ENCODE data around the gene TECPR2. TPM values are rescaled to one million over a fixed set of nuclear protein-coding genes. Genes with fewer than 3 reads are reported as not detected.
A peak's percentile ranks its signal among the peaks of the same experiment; 100 is the strongest.

TECPR2 gene
- 7.6 TPM for total RNA-seq
- polyA plus RNA-seq: 8.3 TPM
- long read RNA-seq, donor 1: 0 reads
- long read RNA-seq, donor 2: 0 reads
- long read RNA-seq, donor 3: 0 reads
- long read RNA-seq, donor 4: 0 reads
- long read RNA-seq, donor 5, partial matches to known transcripts: 0 of 7 reads
- long read RNA-seq, donor 5, other reads (novel, unspliced or antisense): 7 of 7 reads
- long read RNA-seq, donor 6, partial matches to known transcripts: 0 of 2 reads
- long read RNA-seq, donor 6, other reads (novel, unspliced or antisense): 0 of 2 reads
- long read RNA-seq, donor 7, partial matches to known transcripts: 0 of 1 reads
- long read RNA-seq, donor 7, other reads (novel, unspliced or antisense): 0 of 1 reads
- long read RNA-seq, donor 8: 0 reads
- long read RNA-seq, donor 9: 0 reads
- long read RNA-seq, donor 10, partial matches to known transcripts: 0 of 1 reads
- long read RNA-seq, donor 10, other reads (novel, unspliced or antisense): 0 of 1 reads

- H3K27ac ChIP-seq (ENCODE audit: low read depth in 1 of 2, low read length in 1 of 2): peak within 1 kb of the TSS; percentile 77 to 93
- H3K4me1 ChIP-seq (ENCODE audit: control insufficient read depth in 2 of 2, insufficient read depth in 2 of 2, low read length in 2 of 2): peaks cover 15 to 16% of the 10 kb centered on the region in 2 donors
- under 1% methylated on average over 58 of the region's 58 CpGs for WGBS
- peaks cover 7 to 10% of the 10 kb centered on the region in 2 donors for H3K36me3 ChIP-seq (ENCODE audit: control insufficient read depth in 2 of 2, insufficient read depth in 2 of 2, low read length in 1 of 2)
- peak; percentile 82 to 96 (median 91) for DNase-seq (ENCODE audit: low read depth in 6 of 9, low spot score in 9 of 9)
- H3K27me3 ChIP-seq (ENCODE audit: control insufficient read depth in 2 of 2, insufficient read depth in 1 of 2, low read length in 1 of 2): peaks cover 0 to 9% of the 10 kb centered on the region in 2 donors
- no peaks in the 10 kb centered on the region for H3K9me3 ChIP-seq (ENCODE audit: control insufficient read depth in 2 of 2, insufficient read depth in 1 of 2, low read length in 1 of 2)
- H3K4me3 ChIP-seq (ENCODE audit: low read length in 2 of 2): peak within 1 kb of the TSS; percentile 79 to 95
Measured at GRCh38 chr14:102362545-102363181, at the start of gene TECPR2, which contains the start of gene CINP. Gene TECPR2 (plus strand): TSS chr14:102362941. CDS start chr14:102376722, 13,781 bp downstream. Gene CINP (minus strand): TSS chr14:102362890. CDS start chr14:102362851, 39 bp downstream.

GRCh38 chr14:102314242-102315011, 48.3 kb upstream of the TECPR2 start:
- H3K27me3 ChIP-seq (ENCODE audit: control insufficient read depth in 2 of 2, insufficient read depth in 1 of 2, low read length in 1 of 2): peaks cover 0 to 13% of the 10 kb centered on the region in 2 donors
- peaks cover 5 to 39% of the 10 kb centered on the region in 2 donors for H3K4me1 ChIP-seq (ENCODE audit: control insufficient read depth in 2 of 2, insufficient read depth in 2 of 2, low read length in 2 of 2)
- WGBS: 4% methylated on average over 52 of the region's 52 CpGs
- H3K4me3 ChIP-seq (ENCODE audit: low read length in 2 of 2): peak overlapping the region; percentile 33 to 55
- peak in 7 of 9 donors; percentile 56 to 85 (median 72) for DNase-seq (ENCODE audit: low read depth in 6 of 9, low spot score in 9 of 9)
- H3K27ac ChIP-seq (ENCODE audit: low read depth in 1 of 2, low read length in 1 of 2): no peak overlapping the region
- H3K9me3 ChIP-seq (ENCODE audit: control insufficient read depth in 2 of 2, insufficient read depth in 1 of 2, low read length in 1 of 2): peaks cover 0 to 4% of the 10 kb centered on the region in 2 donors
- H3K36me3 ChIP-seq (ENCODE audit: control insufficient read depth in 2 of 2, insufficient read depth in 2 of 2, low read length in 1 of 2): no peaks in the 10 kb centered on the region

- no peak for DNase-seq (ENCODE audit: low read depth in 6 of 9, low spot score in 9 of 9)
- Histone ChIP-seq H3K27ac (ENCODE audit: low read depth in 1 of 2, low read length in 1 of 2) (no peak overlapping the region), H3K4me1 (ENCODE audit: control insufficient read depth in 2 of 2, insufficient read depth in 2 of 2, low read length in 2 of 2) (peaks cover 6 to 40% of the 10 kb centered on the region in 2 donors), H3K36me3 (ENCODE audit: control insufficient read depth in 2 of 2, insufficient read depth in 2 of 2, low read length in 1 of 2) (no peaks in the 10 kb centered on the region), H3K9me3 (ENCODE audit: control insufficient read depth in 2 of 2, insufficient read depth in 1 of 2, low read length in 1 of 2) (peaks cover 0 to 4% of the 10 kb centered on the region in 2 donors), H3K4me3 (ENCODE audit: low read length in 2 of 2) (no peak overlapping the region), H3K27me3 (ENCODE audit: control insufficient read depth in 2 of 2, insufficient read depth in 1 of 2, low read length in 1 of 2) (peaks cover 0 to 13% of the 10 kb centered on the region in 2 donors)
- WGBS: 95% methylated on average over 6 of the region's 6 CpGs
Measured at GRCh38 chr14:102315121-102315520, 47.6 kb upstream of the TECPR2 start.

- WGBS: 3% methylated on average over 10 of the region's 10 CpGs
- Histone ChIP-seq H3K27ac (ENCODE audit: low read depth in 1 of 2, low read length in 1 of 2) (peak overlapping the region in 1 of 2 donors; percentile 80), H3K4me1 (ENCODE audit: control insufficient read depth in 2 of 2, insufficient read depth in 2 of 2, low read length in 2 of 2) (peaks cover 13 to 51% of the 10 kb centered on the region in 2 donors), H3K27me3 (ENCODE audit: control insufficient read depth in 2 of 2, insufficient read depth in 1 of 2, low read length in 1 of 2) (peaks cover 0 to 13% of the 10 kb centered on the region in 2 donors), H3K36me3 (ENCODE audit: control insufficient read depth in 2 of 2, insufficient read depth in 2 of 2, low read length in 1 of 2) (no peaks in the 10 kb centered on the region), H3K4me3 (ENCODE audit: low read length in 2 of 2) (peak overlapping the region; percentile 48 to 71), H3K9me3 (ENCODE audit: control insufficient read depth in 2 of 2, insufficient read depth in 1 of 2, low read length in 1 of 2) (peaks cover 0 to 4% of the 10 kb centered on the region in 2 donors)
- DNase-seq (ENCODE audit: low read depth in 6 of 9, low spot score in 9 of 9): peak in 2 of 9 donors; percentile 43 to 53
Measured at GRCh38 chr14:102316338-102316742, 46.4 kb upstream of the TECPR2 start.

- 2% methylated on average over 54 of the region's 54 CpGs for WGBS
- Histone ChIP-seq H3K4me1 (ENCODE audit: control insufficient read depth in 2 of 2, insufficient read depth in 2 of 2, low read length in 2 of 2) (peaks cover 13 to 51% of the 10 kb centered on the region in 2 donors), H3K27ac (ENCODE audit: low read depth in 1 of 2, low read length in 1 of 2) (peak overlapping the region; percentile 80 to 86)
Measured at GRCh38 chr14:102316743-102317563, 45.8 kb upstream of the TECPR2 start.

GRCh38 chr14:102317564-102318248, 45.0 kb upstream of the TECPR2 start:
- WGBS: 64% methylated on average over 12 of the region's 12 CpGs
- peaks cover 13 to 51% of the 10 kb centered on the region in 2 donors for H3K4me1 ChIP-seq (ENCODE audit: control insufficient read depth in 2 of 2, insufficient read depth in 2 of 2, low read length in 2 of 2)
- H3K36me3 ChIP-seq (ENCODE audit: control insufficient read depth in 2 of 2, insufficient read depth in 2 of 2, low read length in 1 of 2): no peaks in the 10 kb centered on the region
- peaks cover 0 to 4% of the 10 kb centered on the region in 2 donors for H3K9me3 ChIP-seq (ENCODE audit: control insufficient read depth in 2 of 2, insufficient read depth in 1 of 2, low read length in 1 of 2)
- H3K27ac ChIP-seq (ENCODE audit: low read depth in 1 of 2, low read length in 1 of 2): peak overlapping the region; percentile 76 to 86
- peak in 2 of 9 donors; percentile 26 to 65 for DNase-seq (ENCODE audit: low read depth in 6 of 9, low spot score in 9 of 9)
- H3K27me3 ChIP-seq (ENCODE audit: control insufficient read depth in 2 of 2, insufficient read depth in 1 of 2, low read length in 1 of 2): peaks cover 0 to 13% of the 10 kb centered on the region in 2 donors
- peak overlapping the region; percentile 48 to 71 for H3K4me3 ChIP-seq (ENCODE audit: low read length in 2 of 2)

More at GRCh38 chr14:102316743-102317563, 45.8 kb upstream of the TECPR2 start:
- peaks cover 0 to 13% of the 10 kb centered on the region in 2 donors for H3K27me3 ChIP-seq (ENCODE audit: control insufficient read depth in 2 of 2, insufficient read depth in 1 of 2, low read length in 1 of 2)
- H3K4me3 ChIP-seq (ENCODE audit: low read length in 2 of 2): peak overlapping the region; percentile 48 to 71
- peak; percentile 75 to 94 (median 86) for DNase-seq (ENCODE audit: low read depth in 6 of 9, low spot score in 9 of 9)
- no peaks in the 10 kb centered on the region for H3K36me3 ChIP-seq (ENCODE audit: control insufficient read depth in 2 of 2, insufficient read depth in 2 of 2, low read length in 1 of 2)
- peaks cover 0 to 4% of the 10 kb centered on the region in 2 donors for H3K9me3 ChIP-seq (ENCODE audit: control insufficient read depth in 2 of 2, insufficient read depth in 1 of 2, low read length in 1 of 2)

GRCh38 chr14:102318781-102319276, 43.9 kb upstream of the TECPR2 start:
- no peak for DNase-seq (ENCODE audit: low read depth in 6 of 9, low spot score in 9 of 9)
- peaks cover 0 to 13% of the 10 kb centered on the region in 2 donors for H3K27me3 ChIP-seq (ENCODE audit: control insufficient read depth in 2 of 2, insufficient read depth in 1 of 2, low read length in 1 of 2)
- peaks cover 13 to 47% of the 10 kb centered on the region in 2 donors for H3K4me1 ChIP-seq (ENCODE audit: control insufficient read depth in 2 of 2, insufficient read depth in 2 of 2, low read length in 2 of 2)
- peak overlapping the region; percentile 69 to 84 for H3K4me3 ChIP-seq (ENCODE audit: low read length in 2 of 2)
- no peaks in the 10 kb centered on the region for H3K36me3 ChIP-seq (ENCODE audit: control insufficient read depth in 2 of 2, insufficient read depth in 2 of 2, low read length in 1 of 2)
- peaks cover 0 to 4% of the 10 kb centered on the region in 2 donors for H3K9me3 ChIP-seq (ENCODE audit: control insufficient read depth in 2 of 2, insufficient read depth in 1 of 2, low read length in 1 of 2)
- WGBS: 66% methylated on average over 15 of the region's 15 CpGs
- peak overlapping the region in 1 of 2 donors; percentile 77 for H3K27ac ChIP-seq (ENCODE audit: low read depth in 1 of 2, low read length in 1 of 2)
